ENCODE results near the gene RAG2. TPM values are rescaled to one million over a fixed set of nuclear protein-coding genes. Genes with fewer than 3 reads are reported as not detected.

The RAG2 gene
- total RNA-seq, 6 experiments from 2014 or later, result not detected

DNA sequence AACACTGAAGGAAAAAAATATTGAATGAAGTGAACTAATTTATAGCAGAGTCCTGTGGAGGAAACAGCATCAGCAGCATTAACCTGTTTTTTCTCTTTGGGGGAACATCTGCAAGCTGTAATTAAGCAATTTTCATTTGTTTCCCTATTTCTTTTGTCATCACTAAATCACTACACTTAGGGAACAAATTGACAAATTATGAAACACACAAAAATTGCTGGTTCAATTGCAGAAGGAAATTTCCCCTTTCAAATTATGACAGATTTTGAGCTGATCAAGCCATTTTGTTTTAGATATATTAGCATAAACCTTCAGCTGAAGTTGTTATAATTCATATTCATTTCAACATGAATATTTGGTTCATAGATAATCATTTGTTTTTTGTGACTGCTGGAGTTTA lies 22.2 kb upstream of the RAG2 start:
- TF ChIP-seq, protein P1, sequence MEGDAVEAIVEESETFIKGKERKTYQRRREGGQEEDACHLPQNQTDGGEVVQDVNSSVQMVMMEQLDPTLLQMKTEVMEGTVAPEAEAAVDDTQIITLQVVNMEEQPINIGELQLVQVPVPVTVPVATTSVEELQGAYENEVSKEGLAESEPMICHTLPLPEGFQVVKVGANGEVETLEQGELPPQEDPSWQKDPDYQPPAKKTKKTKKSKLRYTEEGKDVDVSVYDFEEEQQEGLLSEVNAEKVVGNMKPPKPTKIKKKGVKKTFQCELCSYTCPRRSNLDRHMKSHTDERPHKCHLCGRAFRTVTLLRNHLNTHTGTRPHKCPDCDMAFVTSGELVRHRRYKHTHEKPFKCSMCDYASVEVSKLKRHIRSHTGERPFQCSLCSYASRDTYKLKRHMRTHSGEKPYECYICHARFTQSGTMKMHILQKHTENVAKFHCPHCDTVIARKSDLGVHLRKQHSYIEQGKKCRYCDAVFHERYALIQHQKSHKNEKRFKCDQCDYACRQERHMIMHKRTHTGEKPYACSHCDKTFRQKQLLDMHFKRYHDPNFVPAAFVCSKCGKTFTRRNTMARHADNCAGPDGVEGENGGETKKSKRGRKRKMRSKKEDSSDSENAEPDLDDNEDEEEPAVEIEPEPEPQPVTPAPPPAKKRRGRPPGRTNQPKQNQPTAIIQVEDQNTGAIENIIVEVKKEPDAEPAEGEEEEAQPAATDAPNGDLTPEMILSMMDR (IDR thresholded peaks at IDR 0.05), result no peak
- H3K27ac Mint-ChIP-seq, result no peak overlapping the region
- H3K27me3 Mint-ChIP-seq (ENCODE audit: insufficient read depth), result no peaks in the 10 kb centered on the region
- 0 out of 2 replicates have a peak, but pooled peaks cover 6% of the 10 kb centered on the region for H3K4me1 Mint-ChIP-seq (ENCODE audit: low read depth)
- no peak for DNase-seq
- no peak overlapping the region for H3K4me3 Mint-ChIP-seq
- no peaks in the 10 kb centered on the region for H3K36me3 Mint-ChIP-seq (ENCODE audit: low read depth)
- no peaks in the 10 kb centered on the region for H3K9me3 Mint-ChIP-seq

DNA sequence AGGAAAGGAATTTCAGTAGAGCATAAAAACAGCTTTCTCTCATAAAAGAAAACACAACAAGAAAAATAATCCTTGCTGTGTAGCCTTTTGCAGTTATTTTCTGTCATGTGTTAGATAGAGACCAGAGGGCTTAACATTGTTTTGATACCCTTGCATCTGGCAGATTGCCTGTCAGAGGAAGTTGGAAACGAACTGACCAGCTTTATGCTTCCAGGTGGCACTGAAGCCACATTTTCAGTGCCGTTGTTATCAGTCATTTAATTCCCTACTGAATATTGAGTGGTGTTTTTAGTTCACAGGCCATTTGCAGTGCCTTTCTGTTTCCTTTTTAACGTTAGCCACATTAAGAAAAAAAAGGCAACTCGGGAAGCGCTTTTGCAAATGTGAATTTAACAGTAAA lies 21.5 kb upstream of the RAG2 start:
- no peak for DNase-seq
- Mint-ChIP-seq H3K36me3 (ENCODE audit: low read depth) (no peaks in the 10 kb centered on the region), H3K4me1 (ENCODE audit: low read depth) (0 out of 2 replicates have a peak, but pooled peaks cover 6% of the 10 kb centered on the region)

DNA sequence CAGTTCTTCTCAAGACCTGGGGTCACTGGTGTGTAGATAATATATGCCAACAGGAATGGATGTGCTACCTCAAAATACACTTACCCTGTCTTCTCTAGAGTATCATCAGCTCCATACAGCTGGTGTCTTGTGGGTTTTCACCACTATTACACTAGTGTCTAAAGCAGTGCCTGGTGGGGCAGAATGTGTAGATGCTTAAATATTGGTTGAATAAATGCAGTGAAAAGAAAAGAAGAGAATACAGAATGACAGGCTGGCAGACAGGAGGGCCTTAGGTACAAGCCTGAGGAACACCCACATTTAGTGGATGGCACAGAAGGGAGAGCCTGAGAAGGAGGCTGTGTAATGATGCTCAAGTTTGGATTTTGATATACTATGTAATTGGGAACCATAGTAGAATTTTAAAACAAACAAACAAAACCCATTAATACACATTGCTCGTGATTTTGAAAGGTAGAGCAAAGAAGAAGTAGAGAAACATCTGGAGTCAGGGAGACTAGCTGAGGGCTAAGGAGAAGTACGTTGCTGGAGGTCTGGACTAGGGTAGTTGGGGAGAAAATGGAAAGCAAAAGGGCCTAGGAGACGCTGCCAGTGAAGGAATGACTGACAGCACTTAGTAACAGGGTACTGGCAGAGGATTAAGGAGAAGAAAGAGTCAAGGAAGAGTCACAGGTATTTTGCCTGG lies 20.5 kb upstream of the RAG2 start:
- Mint-ChIP-seq H3K9me3 (no peaks in the 10 kb centered on the region), H3K27me3 (ENCODE audit: insufficient read depth) (no peaks in the 10 kb centered on the region), H3K4me1 (ENCODE audit: low read depth) (0 out of 2 replicates have a peak, but pooled peaks cover 6% of the 10 kb centered on the region), H3K27ac (no peak overlapping the region), H3K36me3 (ENCODE audit: low read depth) (no peaks in the 10 kb centered on the region), H3K4me3 (no peak overlapping the region; the same call in 1 of the 2 replicates)
- TF ChIP-seq, protein P1 (IDR thresholded peaks at IDR 0.05), result no peak
- no peak for DNase-seq

More for the DNA sequence above, 21.5 kb upstream of the RAG2 start:
- Mint-ChIP-seq H3K9me3 (no peaks in the 10 kb centered on the region), H3K4me3 (no peak overlapping the region), H3K27me3 (ENCODE audit: insufficient read depth) (no peaks in the 10 kb centered on the region), H3K27ac (no peak overlapping the region)
- TF ChIP-seq, protein P1 (IDR thresholded peaks at IDR 0.05), result no peak

DNA sequence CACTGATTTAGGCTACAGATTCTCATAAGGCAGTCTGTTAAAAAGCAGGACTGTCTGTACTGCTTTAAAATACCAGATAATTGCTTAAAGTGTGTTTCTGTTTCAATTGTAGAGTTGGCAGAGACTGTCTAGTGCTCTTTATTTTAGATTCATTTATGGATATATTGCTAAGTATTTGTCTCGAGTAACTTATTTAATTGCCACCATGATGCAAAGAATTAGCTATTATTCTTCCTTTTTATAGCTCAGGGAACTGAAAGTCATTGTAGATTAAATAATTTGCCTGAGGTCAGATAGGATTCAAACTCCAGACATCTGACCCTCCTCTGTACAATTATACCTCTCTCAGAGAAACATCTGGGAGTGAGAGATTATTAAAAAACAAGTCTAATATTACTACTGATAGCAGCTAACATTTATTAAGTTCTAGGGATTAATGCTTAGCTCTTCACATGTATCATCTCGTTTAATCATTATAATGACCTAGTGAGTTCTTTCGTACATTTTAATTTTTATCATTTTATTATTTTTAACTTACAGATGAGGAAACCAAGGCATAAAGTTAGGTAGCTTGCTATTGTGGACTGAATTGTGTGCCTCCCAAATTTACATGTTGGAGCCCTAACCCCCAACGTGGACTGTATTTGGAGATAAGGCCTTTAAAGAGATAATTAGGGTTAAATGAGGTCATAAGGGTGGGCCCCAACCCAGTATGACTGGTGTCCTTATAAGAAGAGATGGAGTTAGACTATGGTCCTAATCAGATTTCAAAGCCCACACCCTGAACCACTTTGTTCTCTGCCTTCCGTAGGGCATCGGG lies 19.7 kb upstream of the RAG2 start:
- Mint-ChIP-seq H3K4me1 (ENCODE audit: low read depth) (0 out of 2 replicates have a peak, but pooled peaks cover 6% of the 10 kb centered on the region), H3K9me3 (no peaks in the 10 kb centered on the region), H3K27ac (no peak overlapping the region), H3K27me3 (ENCODE audit: insufficient read depth) (no peaks in the 10 kb centered on the region), H3K4me3 (no peak overlapping the region), H3K36me3 (ENCODE audit: low read depth) (no peaks in the 10 kb centered on the region)
- TF ChIP-seq, protein P1 (IDR thresholded peaks at IDR 0.05), result no peak
- DNase-seq, result no peak

DNA sequence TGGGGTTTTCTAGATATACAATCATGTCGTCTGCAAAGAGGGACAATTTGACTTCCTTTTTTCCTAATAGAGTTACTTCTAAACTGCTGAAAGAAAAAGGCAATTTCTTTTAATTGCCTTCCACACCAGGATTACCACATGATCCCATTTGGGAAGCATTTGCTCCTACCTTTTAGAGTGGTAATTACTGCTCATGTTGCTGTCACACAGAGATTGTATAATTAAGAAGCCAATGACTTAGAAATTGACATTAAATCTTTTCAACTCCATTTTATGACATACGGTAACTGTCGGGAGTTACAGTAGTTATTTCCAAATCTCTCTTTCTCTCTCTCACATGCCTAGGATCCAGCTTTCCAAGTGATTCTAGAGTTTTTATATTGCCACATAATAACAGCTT lies 17.8 kb upstream of the RAG2 start:
- H3K9me3 Mint-ChIP-seq, result no peaks in the 10 kb centered on the region
- no peaks in the 10 kb centered on the region for H3K36me3 Mint-ChIP-seq (ENCODE audit: low read depth)

More for the DNA sequence above, 17.8 kb upstream of the RAG2 start:
- H3K27ac Mint-ChIP-seq, result no peak overlapping the region
- 0 out of 2 replicates have a peak, but pooled peaks cover 6% of the 10 kb centered on the region for H3K4me1 Mint-ChIP-seq (ENCODE audit: low read depth)
- H3K4me3 Mint-ChIP-seq, result no peak overlapping the region
- no peaks in the 10 kb centered on the region for H3K27me3 Mint-ChIP-seq (ENCODE audit: insufficient read depth)
- no peak for DNase-seq
- TF ChIP-seq, protein P1 (IDR thresholded peaks at IDR 0.05), result no peak

Data from HFFc6 (cell line).